Small intestine (tissue), 7 donors: ENCODE measurements around the gene L3MBTL2. TPM values are rescaled to one million over a fixed set of nuclear protein-coding genes. Genes with fewer than 3 reads are reported as not detected.

ENCODE experiments used
- DNase-seq, 2 donors: peaks; one replicate each; pipeline versions ENCODE4 v3.0.0 to v3.0.0-alpha.2; 2013
- FAIRE-seq: peaks from 2 replicates; lab custom pipeline; 2012; peaks lifted over from hg19 to GRCh38; lab: Jason Lieb, UNC
- H3K27ac ChIP-seq, 3 donors: one replicate each; pipeline ENCODE4 v1.5.1; 2013; ENCODE audit warnings: low read length in 2 of 3, mild to moderate bottlenecking in 2 of 3, control low read depth in 1 of 3, inconsistent platforms in 1 of 3, low read depth in 1 of 3, moderate library complexity in 1 of 3
- H3K27me3 ChIP-seq, 3 donors: one replicate each; pipeline ENCODE4 v1.6.1; 2013; ENCODE audit warnings: low read length in 3 of 3, inconsistent platforms in 1 of 3; ENCODE audit not compliant: control insufficient read depth in 3 of 3, insufficient read depth in 3 of 3
- H3K36me3 ChIP-seq, 3 donors: one replicate each; pipeline ENCODE4 v1.6.1; 2013; ENCODE audit warnings: low read length in 3 of 3, inconsistent platforms in 1 of 3, low read depth in 1 of 3, mild to moderate bottlenecking in 1 of 3, moderate library complexity in 1 of 3; ENCODE audit not compliant: control insufficient read depth in 3 of 3, insufficient read depth in 2 of 3
- H3K4me1 ChIP-seq, 3 donors: one replicate each; pipeline ENCODE4 v1.6.1; 2013; ENCODE audit warnings: low read length in 2 of 3, inconsistent platforms in 1 of 3, low read depth in 1 of 3, mild to moderate bottlenecking in 1 of 3, moderate library complexity in 1 of 3; ENCODE audit not compliant: control insufficient read depth in 3 of 3, insufficient read depth in 2 of 3
- H3K4me3 ChIP-seq, 3 donors: one replicate each; pipeline ENCODE4 v1.5.1; 2013; ENCODE audit warnings: low read length in 3 of 3, control low read depth in 1 of 3, inconsistent platforms in 1 of 3, low read depth in 1 of 3, mild to moderate bottlenecking in 1 of 3, moderate library complexity in 1 of 3
- H3K9me3 ChIP-seq, 2 donors: one replicate each; pipeline ENCODE4 v1.6.1; 2013; ENCODE audit warnings: low read depth in 1 of 2, low read length in 1 of 2; ENCODE audit not compliant: control insufficient read depth in 2 of 2, insufficient read depth in 1 of 2
- WGBS, 3 donors: extraction: QIAGEN DNeasy Blood & Tissue Kit; methylation state at CpG; one replicate each; pipeline ENCODE4 v1.1.7; 2013; 5-methylcytosine and 5-hydroxymethylcytosine counted together
- polyA plus RNA-seq, 4 donors: library from polyadenylated mRNA; stranded (reverse) in 3 of 4; unstranded in 1 of 4; fragments of 200-250 nt in 3 of 4; fragments of 120-200 nt in 1 of 4; gene quantifications; one replicate each; pipeline versions ENCODE4 v1.2.1 to v1.2.3, GENCODE V29; 2013
- donor health status: healthy with polysubstance abuse.
- donor health status: control.
- donor health status: control.
- donor health status: Bipolar disorder and iron deficiency.
- donor health status: healthy.

L3MBTL2 gene
- polyA plus RNA-seq, 4 donors: 10.1 to 16.2 (median 13.4) TPM

- peaks cover 0 to 9% (median 0%) of the 10 kb centered on the region in 3 donors for H3K27me3 ChIP-seq
- no peaks in the 10 kb centered on the region for H3K9me3 ChIP-seq
- no peaks in the 10 kb centered on the region for H3K36me3 ChIP-seq
- H3K4me3 ChIP-seq: peak overlapping the region; percentile 53 to 72 (median 68)
- peaks cover 0 to 15% (median 0%) of the 10 kb centered on the region in 3 donors for H3K4me1 ChIP-seq
- peak overlapping the region in 1 of 3 donors; percentile 39 for H3K27ac ChIP-seq
- FAIRE-seq (no peak), DNase-seq (peak in 1 of 2 donors; percentile 51)
- 0 to 3% (median 2%) methylated on average over 9 of the region's 9 CpGs for WGBS, 3 donors
Measured at GRCh38 chr22:41198027-41198580, 7.0 kb upstream of the L3MBTL2 start.

GRCh38 chr22:41201141-41201540, 4.0 kb upstream of the L3MBTL2 start:
- Histone ChIP-seq H3K4me3 (no peak overlapping the region), H3K9me3 (no peaks in the 10 kb centered on the region), H3K36me3 (peaks cover 0 to under 1% (median 0%) of the 10 kb centered on the region in 3 donors), H3K27ac (no peak overlapping the region), H3K27me3 (peaks cover 0 to 9% (median 0%) of the 10 kb centered on the region in 3 donors), H3K4me1 (peaks cover 0 to 22% (median 0%) of the 10 kb centered on the region in 3 donors)
- DNase-seq: peak; percentile 37 to 41
- no peak for FAIRE-seq
- WGBS, 3 donors: 19 to 52% (median 34%) methylated on average over 10 of the region's 10 CpGs

- no peak for FAIRE-seq
- WGBS, 3 donors: 88 to 95% (median 91%) methylated on average over 2 of the region's 2 CpGs
- Histone ChIP-seq H3K36me3 (peaks cover 0 to 5% (median 0%) of the 10 kb centered on the region in 3 donors), H3K27ac (no peak overlapping the region), H3K4me1 (peaks cover 0 to 15% (median 0%) of the 10 kb centered on the region in 3 donors), H3K27me3 (peaks cover 0 to 9% (median 0%) of the 10 kb centered on the region in 3 donors), H3K9me3 (no peaks in the 10 kb centered on the region), H3K4me3 (no peak overlapping the region)
- no peak for DNase-seq
Measured at GRCh38 chr22:41203118-41203517, 2.0 kb upstream of the L3MBTL2 start.

- Histone ChIP-seq H3K4me3 (no peak overlapping the region), H3K4me1 (peaks cover 0 to 9% (median 0%) of the 10 kb centered on the region in 3 donors), H3K27ac (no peak overlapping the region), H3K27me3 (peaks cover 0 to 9% (median 0%) of the 10 kb centered on the region in 3 donors), H3K9me3 (no peaks in the 10 kb centered on the region), H3K36me3 (peaks cover 0 to 9% (median 0%) of the 10 kb centered on the region in 3 donors)
- no peak for FAIRE-seq
- 61 to 67% (median 66%) methylated on average over 6 of the region's 6 CpGs for WGBS, 3 donors
- DNase-seq: no peak
Measured at GRCh38 chr22:41204066-41204465, 1.0 kb upstream of the L3MBTL2 start.

- peaks cover 0 to 9% (median 0%) of the 10 kb centered on the region in 3 donors for H3K4me1 ChIP-seq
- DNase-seq (no peak), FAIRE-seq (no peak)
- 91 to 96% (median 94%) methylated on average over 9 of the region's 9 CpGs for WGBS, 3 donors
- no peaks in the 10 kb centered on the region for H3K9me3 ChIP-seq
- H3K4me3 ChIP-seq: no peak overlapping the region
- no peaks in the 10 kb centered on the region for H3K27me3 ChIP-seq
- no peak overlapping the region for H3K27ac ChIP-seq
- H3K36me3 ChIP-seq: peaks cover 0 to 22% (median 8%) of the 10 kb centered on the region in 3 donors
Measured at GRCh38 chr22:41206719-41207118, 1.6 kb downstream of the L3MBTL2 start.

- no peaks in the 10 kb centered on the region for H3K4me1 ChIP-seq
- peaks cover 0 to 70% (median 14%) of the 10 kb centered on the region in 3 donors for H3K36me3 ChIP-seq
Measured at GRCh38 chr22:41215409-41215808, 10.3 kb downstream of the L3MBTL2 start.

GRCh38 chr22:41215926-41216325, 10.8 kb downstream of the L3MBTL2 start:
- peaks cover 0 to 9% of the 10 kb centered on the region in 2 donors for H3K9me3 ChIP-seq
- H3K4me3 ChIP-seq: no peak overlapping the region
- H3K36me3 ChIP-seq: peaks cover 3 to 73% (median 12%) of the 10 kb centered on the region in 3 donors
- FAIRE-seq: no peak
- no peak overlapping the region for H3K27ac ChIP-seq
- DNase-seq: no peak
- no peaks in the 10 kb centered on the region for H3K4me1 ChIP-seq
- H3K27me3 ChIP-seq: no peaks in the 10 kb centered on the region
- WGBS, 3 donors: 88 to 94% (median 93%) methylated on average over 7 of the region's 7 CpGs

More at GRCh38 chr22:41215409-41215808, 10.3 kb downstream of the L3MBTL2 start:
- no peaks in the 10 kb centered on the region for H3K27me3 ChIP-seq
- no peak overlapping the region for H3K4me3 ChIP-seq
- FAIRE-seq: no peak
- H3K27ac ChIP-seq: no peak overlapping the region
- H3K9me3 ChIP-seq: peaks cover 0 to 9% of the 10 kb centered on the region in 2 donors
- 97 to 99% (median 98%) methylated on average over 10 of the region's 10 CpGs for WGBS, 3 donors
- no peak for DNase-seq

GRCh38 chr22:41216984-41217383, 11.9 kb downstream of the L3MBTL2 start:
- peak overlapping the region in 2 of 3 donors; percentile 43 to 59 for H3K27ac ChIP-seq
- H3K36me3 ChIP-seq: peaks cover 3 to 75% (median 15%) of the 10 kb centered on the region in 3 donors
- no peak for FAIRE-seq
- H3K9me3 ChIP-seq: peaks cover 0 to 9% of the 10 kb centered on the region in 2 donors
- no peaks in the 10 kb centered on the region for H3K4me1 ChIP-seq
- no peak for DNase-seq
- 71 to 86% (median 86%) methylated on average over 12 to 13 of the region's 13 CpGs for WGBS, 3 donors
- no peaks in the 10 kb centered on the region for H3K27me3 ChIP-seq
- no peak overlapping the region for H3K4me3 ChIP-seq
